A204.1 (cell line): ENCODE data around the gene NBPF1.
"Not testable (repeated sequence)": the region's sequence is repeated elsewhere in the genome, so short reads cannot be mapped to it uniquely, and the experiment has no call there.

Source experiments
- FAIRE-seq: peaks from 2 replicates; lab custom pipeline; 2012; peaks lifted over from hg19 to GRCh38; lab: Jason Lieb, UNC

NBPF1 gene

DNA sequence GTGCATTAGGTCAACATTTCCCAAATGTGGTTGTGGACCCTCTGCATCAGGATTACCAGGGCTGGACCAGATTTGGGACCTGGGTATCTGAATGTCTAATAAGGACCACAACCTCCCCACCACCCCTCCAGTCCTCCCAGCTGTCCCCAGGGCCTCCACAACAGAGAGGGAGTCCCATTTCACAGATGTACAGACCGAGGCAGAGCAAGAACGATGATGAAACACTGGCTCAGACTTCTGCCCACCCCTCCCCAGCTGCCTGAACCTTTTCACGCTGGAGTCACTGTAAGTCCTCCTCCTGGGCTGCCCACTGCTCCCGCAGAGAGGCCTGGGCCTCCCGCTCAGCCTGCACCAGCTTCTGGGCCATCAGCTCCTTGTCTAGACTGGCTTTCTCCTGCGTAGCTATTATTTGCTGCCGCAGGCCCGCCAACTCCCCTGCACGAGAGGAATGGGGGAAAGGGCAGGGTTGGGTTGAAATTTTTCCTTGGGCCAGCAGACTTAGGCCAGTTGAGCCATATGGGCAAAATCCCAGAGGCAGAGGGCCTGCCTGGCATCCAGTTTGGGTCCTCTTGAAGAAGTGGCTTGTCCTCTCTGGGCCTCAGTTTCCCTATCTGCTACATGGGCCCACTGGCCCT lies 8.4 kb upstream of the NBPF1 start:
- FAIRE-seq = not testable (repeated sequence)

DNA sequence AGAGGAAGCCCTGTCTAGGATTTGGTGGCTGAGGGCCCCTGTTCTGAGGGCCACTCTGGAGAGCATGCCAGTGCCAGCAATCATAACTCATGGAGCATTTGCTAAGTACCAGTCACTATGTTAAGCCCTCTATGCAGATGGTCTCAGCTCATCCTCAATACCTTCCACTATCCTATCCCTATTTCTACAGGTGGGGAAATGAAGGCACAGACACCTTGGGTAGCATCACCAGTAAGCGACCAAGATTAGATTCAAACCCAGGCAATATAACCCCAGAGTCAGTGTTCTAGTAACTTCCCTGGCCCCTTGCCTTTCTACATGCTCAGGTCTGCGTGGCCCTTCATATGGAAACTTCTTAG lies 7.9 kb upstream of the NBPF1 start:
- FAIRE-seq = no peak

DNA sequence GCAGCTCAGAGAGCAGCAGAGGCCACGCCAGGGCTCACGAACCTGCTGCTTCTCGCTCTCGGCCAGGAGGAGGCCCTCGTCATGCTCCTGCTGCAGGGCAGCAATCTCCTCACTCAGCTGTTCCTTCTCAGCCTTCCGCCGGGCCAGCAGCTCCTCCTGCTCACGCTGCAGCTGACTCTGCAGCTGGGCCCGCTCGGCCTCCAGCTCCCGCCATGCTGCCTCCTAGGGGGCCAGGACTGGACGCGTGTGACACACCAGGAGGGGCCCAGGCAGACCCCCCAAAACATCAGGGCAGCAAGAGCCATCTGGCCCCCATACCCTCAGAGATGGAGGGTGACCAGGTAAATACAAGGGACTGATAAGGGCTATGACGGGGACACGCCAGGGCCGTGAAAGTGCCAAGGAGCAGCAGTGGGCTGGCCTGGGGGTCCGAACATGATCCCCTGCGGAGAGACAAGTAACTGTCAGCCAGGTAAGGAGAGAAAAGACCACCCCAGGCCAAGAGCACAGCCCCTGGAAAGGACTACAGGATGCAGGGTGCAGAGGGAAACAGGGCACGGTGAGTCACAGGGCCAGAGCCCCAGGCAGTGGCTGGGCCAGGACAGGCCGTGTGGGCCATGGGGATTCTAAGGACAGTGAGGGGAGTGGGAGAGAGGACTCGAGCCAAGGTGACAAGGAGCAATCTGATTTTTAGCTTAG lies 6.6 kb upstream of the NBPF1 start:
- not testable (repeated sequence) for FAIRE-seq

DNA sequence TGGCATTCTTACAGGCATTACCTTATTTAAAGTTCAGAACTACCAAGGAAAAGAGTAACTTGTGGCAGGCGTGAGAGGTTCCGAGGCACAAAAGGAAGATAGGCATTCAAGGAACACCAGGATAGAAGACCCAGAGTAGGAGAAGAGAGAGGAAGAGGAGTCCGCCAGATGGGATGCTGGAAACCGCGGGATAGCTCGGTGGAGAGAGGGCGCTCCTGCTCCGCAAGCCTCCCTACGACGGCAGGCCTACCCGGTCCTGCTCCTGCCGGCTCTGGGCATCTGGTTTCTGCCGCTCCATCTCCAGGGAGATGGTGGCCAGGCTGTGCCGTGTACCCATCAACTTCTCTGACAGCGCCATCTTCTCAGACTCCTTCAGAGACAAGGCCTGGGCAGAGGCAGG lies 5.4 kb upstream of the NBPF1 start:
- FAIRE-seq = no peak

GRCh38 chr1:16617778-16618580 lies 4.6 kb upstream of the NBPF1 start:
- no peak for FAIRE-seq

DNA sequence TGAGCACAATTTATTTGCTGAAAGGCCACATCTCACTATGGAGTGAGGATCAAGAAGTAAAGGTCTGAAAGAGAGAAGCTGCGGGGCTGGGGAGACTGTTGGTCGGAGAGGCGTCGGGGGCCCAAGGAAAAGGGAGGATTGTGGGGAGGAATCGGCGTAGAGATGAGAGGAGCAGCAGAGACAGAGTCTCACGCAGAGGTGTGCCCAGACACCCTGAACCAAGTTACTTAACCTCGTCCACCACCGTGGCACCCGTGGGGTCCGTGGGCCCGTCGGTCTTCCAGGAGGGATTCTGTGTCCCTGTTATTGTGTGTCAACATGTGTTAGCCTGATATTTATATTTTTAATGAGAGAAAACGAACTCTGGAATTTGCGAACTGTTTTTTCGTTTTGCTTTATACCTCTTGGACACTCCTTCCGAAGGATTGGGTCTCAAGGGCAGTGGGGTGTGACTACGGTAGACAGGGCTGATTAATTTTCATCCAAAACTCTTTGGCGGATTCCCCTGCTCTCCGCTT lies 3.8 kb upstream of the NBPF1 start:
- FAIRE-seq = no peak

DNA sequence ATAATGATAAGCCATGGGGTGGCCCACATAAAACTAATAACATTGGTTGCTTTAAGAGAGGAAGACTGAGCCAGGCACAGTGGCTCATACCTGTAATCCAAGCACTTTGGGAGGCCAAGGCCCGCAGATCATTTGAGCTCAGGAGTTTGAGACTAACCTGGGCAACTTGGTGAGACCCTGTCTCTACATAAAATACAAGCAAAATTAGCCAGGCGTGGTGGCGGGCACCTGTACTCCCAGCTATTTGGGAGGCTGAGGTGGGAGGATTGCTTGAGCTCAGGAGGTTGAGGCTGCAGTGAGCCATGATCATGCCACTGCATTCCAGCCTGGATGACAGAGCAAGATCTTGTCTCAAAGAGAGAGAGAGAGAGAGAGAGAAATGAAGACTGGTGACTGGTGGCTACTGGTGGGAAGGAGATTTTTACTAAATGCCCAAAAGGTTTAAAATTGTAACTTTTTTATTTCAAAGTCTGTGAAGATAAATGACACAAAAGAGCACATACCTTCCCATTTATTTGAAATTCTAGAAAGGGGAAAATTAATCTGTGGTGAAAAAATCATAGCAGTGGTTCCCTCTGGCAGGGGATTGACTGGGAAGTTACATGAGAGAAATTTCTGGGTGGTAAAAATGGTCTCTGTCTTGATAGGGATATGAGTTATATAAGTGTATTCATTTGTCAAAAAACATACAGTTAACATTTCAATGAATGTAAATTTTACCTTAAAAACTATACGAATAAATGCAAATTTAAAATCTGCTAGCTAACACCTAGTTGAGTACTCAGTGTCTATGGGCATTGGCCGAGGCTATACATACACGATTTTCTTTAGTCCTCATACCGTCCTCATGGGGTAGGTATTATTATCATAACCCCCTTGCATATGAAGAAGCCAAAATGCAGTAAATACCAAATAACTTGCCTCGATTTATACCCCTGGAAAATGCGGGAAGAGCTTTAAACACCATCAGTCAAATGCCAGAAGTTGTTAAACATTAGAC lies 2.2 kb upstream of the NBPF1 start:
- FAIRE-seq = no peak

DNA sequence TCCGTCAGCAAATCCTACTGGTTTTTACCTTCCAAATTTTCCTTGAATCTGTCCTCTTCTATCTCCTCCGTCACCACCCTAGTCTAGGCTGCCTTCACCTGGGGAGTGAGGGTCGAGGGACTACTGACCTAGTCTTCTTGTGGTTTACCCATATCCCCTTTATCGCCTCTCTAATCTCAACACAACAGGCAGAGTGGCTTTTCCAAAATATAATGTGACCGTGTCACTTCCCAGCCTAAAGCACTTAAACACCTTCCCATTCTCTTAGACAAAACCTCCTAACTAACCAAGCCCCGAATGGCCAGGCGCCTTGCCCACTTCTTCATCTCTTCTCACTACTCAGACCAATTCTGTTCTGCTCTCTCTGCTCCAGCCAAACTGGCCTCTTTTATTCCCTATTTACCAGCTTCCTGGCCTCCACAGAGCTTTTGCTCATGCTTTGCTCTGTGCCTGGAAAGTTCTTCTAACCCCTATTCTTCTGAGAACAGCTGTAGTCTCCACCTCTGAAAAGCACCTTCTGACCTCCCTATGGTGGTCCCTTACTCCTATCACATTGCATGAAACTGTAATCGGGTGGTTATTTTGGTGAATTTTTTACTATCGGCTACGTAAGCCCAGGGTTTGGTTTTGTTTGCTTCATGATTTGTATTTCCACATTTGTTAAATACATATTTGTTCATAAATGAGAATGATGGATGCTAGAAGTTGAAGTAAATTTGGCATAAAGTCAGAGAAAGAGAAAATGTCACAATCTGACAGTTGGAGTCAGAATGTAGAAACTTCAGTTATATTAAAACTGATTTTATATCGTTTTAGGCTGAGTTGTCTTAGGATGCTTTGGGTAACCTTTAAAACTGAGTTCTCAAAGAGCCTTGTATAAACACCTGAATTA lies 1.2 kb upstream of the NBPF1 start:
- FAIRE-seq = no peak

DNA sequence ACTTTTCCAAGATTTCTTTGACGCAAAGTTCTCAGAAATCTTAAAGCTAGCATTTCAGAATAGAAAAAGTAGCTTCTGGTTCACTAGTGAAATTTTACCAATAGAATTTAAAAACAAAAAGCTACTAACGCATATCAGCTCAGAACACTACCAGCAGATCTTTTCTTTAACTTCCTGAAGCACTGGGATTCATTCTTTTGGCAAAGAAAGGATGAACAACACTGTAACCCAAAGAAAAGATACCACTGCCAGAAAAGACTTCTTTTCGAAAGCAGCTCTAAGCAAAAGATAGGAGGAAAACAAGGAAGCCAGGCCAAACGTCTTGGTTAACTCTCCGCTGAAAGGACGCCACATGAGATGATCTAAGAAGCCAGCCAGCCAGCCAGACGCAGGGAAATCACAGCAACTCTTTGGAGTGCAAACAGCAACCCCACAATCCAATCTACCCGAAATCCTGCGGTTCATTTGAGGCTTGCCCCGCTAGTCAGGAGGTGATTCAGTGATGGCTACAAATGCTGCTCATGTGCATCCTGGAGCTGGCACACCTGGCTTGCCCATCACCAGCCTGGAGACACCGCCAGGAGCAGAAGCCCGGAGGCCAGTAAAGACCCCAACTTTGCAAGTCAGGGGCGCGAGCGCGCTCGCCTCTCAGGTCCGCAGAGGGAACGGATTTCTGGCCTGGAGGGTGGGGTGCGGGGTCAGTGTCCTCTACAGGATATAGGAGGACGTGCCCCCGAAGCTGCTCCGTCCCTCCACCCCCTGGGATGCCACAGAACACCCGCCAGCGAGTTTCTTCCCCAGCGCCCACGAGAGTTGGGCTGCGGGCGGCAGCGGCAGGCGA lies 812 bp downstream of the NBPF1 start:
- no peak for FAIRE-seq

GRCh38 chr1:16611981-16612331 lies 1.4 kb downstream of the NBPF1 start:
- not testable (repeated sequence) for FAIRE-seq

GRCh38 chr1:16611164-16611563 lies 2.2 kb downstream of the NBPF1 start:
- FAIRE-seq = not testable (repeated sequence)

DNA sequence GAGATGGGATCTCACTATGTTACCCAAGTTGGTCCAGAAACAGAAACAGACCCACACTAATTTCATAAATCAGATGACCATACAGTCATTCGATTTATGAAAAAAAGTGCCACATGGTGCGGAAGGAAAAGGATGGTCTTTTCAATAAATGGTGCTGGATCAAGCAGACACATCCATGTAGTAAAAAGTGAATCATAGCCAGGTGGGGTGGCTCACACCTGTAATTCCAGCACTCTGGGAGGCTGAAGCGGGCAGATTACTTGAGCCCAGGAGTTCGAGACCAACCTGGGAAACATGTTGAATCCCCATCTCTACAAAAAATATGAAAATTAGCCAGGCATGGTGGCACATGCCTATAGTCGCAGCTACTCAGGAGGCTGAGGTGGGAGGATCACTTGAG lies 2.8 kb downstream of the NBPF1 start:
- FAIRE-seq = not testable (repeated sequence)

GRCh38 chr1:16609761-16610160 lies 3.6 kb downstream of the NBPF1 start:
- FAIRE-seq = not testable (repeated sequence)

GRCh38 chr1:16608838-16609560 lies 4.4 kb downstream of the NBPF1 start:
- FAIRE-seq = no peak

DNA sequence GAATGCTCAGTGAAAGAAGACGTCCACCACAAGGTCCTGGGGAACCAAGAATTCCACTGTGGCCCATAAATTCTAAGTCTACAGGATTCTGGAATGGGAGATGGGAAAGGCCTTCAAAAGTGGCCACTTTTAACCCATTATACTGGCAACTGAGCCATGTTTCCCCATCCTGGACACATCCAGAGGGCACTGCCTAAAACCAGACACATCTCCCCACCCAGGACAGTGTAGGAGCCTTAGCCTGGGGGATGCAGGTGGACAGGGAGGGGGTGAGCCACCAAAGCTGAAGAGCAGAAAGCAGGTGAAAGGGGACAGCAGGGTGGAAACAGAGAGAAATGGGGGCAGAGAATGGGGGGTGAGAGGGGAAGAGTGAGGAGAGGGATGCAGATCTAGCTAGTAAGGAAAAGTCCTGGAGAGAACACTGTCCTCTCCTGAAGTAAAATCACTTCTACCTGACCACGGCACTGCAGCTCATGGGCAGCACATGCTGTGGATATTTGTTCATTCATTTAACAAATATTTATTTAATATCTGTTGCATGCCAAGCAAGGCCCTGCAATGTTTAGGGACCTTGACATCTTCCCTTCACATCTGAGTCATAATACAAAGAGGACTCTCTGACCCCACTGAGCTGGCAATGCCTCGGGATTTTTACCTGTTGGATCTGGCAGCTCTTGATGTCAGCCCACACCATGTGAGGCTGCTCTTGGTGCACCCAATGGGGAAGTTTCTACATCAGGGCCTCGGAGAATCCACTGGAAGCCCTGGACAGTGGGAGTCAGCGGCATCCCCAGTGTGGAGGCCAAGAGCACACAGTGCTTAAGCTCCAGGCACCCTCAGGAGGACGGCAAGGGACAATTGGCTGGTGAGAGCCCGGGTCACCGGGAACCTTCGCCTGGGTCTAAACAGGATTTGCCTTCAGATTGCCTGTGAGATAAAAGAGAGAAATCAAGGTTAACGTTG lies 5.2 kb downstream of the NBPF1 start:
- FAIRE-seq = not testable (repeated sequence)

GRCh38 chr1:16607433-16607851 lies 5.9 kb downstream of the NBPF1 start:
- FAIRE-seq = no peak

DNA sequence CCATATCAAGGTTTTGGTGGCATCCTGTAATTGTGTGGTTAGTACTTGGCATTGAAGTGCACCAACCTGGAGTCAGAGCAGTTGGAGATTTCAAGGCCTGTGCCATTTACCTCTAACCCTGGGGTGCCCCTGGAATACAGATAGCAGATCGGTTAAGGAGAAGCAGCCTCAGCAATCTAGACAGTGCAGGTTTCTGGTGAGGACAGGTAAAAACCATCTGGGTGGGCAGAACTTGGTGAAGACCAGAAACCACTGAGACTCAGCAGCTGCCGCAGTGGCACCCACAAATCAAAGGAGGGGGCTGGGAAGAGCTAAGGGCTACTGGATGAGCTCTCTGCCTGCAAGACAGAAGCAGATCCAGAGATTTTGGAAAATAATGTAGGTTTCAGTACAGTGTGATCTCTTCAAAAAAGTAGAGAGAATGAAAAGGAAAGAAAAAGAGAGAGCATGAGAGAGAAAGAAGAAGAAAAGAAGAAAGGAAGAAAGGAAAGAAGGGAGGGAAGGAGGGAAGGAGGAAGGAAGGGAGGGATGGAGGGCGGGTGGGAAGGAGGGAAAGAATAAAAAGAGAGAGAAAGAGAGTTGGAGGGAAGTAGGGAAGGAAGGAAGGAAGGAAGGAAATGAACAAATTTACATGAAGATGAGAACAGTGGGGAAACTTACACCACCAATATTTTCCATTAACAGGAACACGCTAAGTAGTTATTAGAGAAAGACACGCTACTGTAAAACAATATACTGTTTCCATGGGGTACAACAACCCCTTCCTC lies 6.5 kb downstream of the NBPF1 start:
- not testable (repeated sequence) for FAIRE-seq
